B cell (primary cell): ENCODE data around the gene PIGH. TPM values are rescaled to one million over a fixed set of nuclear protein-coding genes. Genes with fewer than 3 reads are reported as not detected.

Source experiments
- ATAC-seq: fragments of 200-7000 bp; cut with Tn5 transposase; one replicate; pipeline ENCODE4 v1.10.0; 2021; ENCODE audit warnings: low read depth, mild to moderate bottlenecking, moderate number of reproducible peaks, moderate library complexity
- CTCF ChIA-PET: fragments of 350-600 bp; sonication (Branson Sonifier 250); formaldehyde crosslinking; loops from one replicate; lab custom pipeline; 2021; ENCODE audit warnings: antibody characterized with exemption, inconsistent platforms; lab: Charles Lee
- POLR2A ChIA-PET: fragments of 350-600 bp; sonication (Branson Sonifier 250); formaldehyde crosslinking; loops from one replicate; lab custom pipeline; 2021; ENCODE audit warnings: antibody characterized with exemption; lab: Charles Lee
- DNase-seq: peaks from one replicate; pipeline ENCODE4 v3.0.0; 2013
- H2AFZ ChIP-seq: 2 replicates; pipeline ENCODE4 v1.6.1; 2012; ENCODE audit warnings: mild to moderate bottlenecking, low read depth, low read length; ENCODE audit not compliant: insufficient read depth, poor library complexity, severe bottlenecking
- H3K27ac ChIP-seq, 2 donors: 1 replicate in 1 of 2; 2 replicates in 1 of 2; pipeline ENCODE4 v1.5.1; 2012 to 2013; ENCODE audit warnings: low read length in 2 of 2, mild to moderate bottlenecking in 2 of 2, moderate library complexity in 1 of 2
- H3K27me3 ChIP-seq, 4 experiments: fragments of 200-600 bp in 1 of 4; sonication (generic) in 1 of 4; replicated peaks in 1 of 4; 1 replicate in 2 of 4; 2 replicates in 2 of 4; pipeline versions ENCODE4 v1.6.1 to v1.7.0; 2013 to 2016; ENCODE audit warnings: low read length in 3 of 4, mild to moderate bottlenecking in 2 of 4, mixed read lengths in 1 of 4, moderate library complexity in 1 of 4; ENCODE audit not compliant: insufficient read depth in 4 of 4, control insufficient read depth in 3 of 4; ENCODE audit errors: control extremely low read depth in 1 of 4
- H3K36me3 ChIP-seq, 2 experiments: replicated peaks in 1 of 2; 1 replicate in 1 of 2; 2 replicates in 1 of 2; pipeline versions ENCODE4 v1.6.1 to v1.7.1; 2013; ENCODE audit warnings: low read length in 1 of 2; ENCODE audit not compliant: insufficient read depth in 2 of 2, control insufficient read depth in 1 of 2; ENCODE audit errors: control extremely low read depth in 1 of 2, extremely low read depth in 1 of 2
- H3K4me1 ChIP-seq, 2 donors: fragments of 200-600 bp in 1 of 2; sonication (generic) in 1 of 2; 1 replicate in 1 of 2; 2 replicates in 1 of 2; pipeline versions ENCODE4 v1.5.1 to v1.6.1; 2013 to 2017; ENCODE audit warnings: low read length in 2 of 2; ENCODE audit not compliant: control insufficient read depth in 2 of 2, insufficient read depth in 2 of 2
- H3K4me2 ChIP-seq: replicated peaks from 2 replicates; pipeline ENCODE3; 2012; ENCODE audit warnings: mild to moderate bottlenecking, low read depth, low read length; ENCODE audit not compliant: poor library complexity, severe bottlenecking
- H3K4me3 ChIP-seq, 5 experiments: fragments of 200-600 bp in 1 of 5; sonication (generic) in 1 of 5; 1 replicate in 3 of 5; 2 replicates in 2 of 5; pipeline versions ENCODE4 v1.5.1 to v1.7.0; 2011 to 2016; ENCODE audit warnings: low read length in 4 of 5, mild to moderate bottlenecking in 4 of 5, low read depth in 2 of 5, control low read depth in 1 of 5, moderate library complexity in 1 of 5; ENCODE audit not compliant: insufficient read depth in 1 of 5; ENCODE audit errors: control extremely low read depth in 1 of 5, extremely low read depth in 1 of 5
- H3K79me2 ChIP-seq: fragments of 200-600 bp; sonication (generic); one replicate; pipeline ENCODE4 v1.6.0; 2016; ENCODE audit warnings: low read length; ENCODE audit not compliant: control insufficient read depth, insufficient read depth
- H3K9ac ChIP-seq: fragments of 200-600 bp; sonication (generic); 2 replicates; pipeline ENCODE4 v1.6.1; 2017; ENCODE audit warnings: mild to moderate bottlenecking, low read length, moderate library complexity
- H3K9me3 ChIP-seq, 3 donors: one replicate each; pipeline versions ENCODE4 v1.6.1 to v1.7.1; 2013; ENCODE audit warnings: low read length in 2 of 3; ENCODE audit not compliant: control insufficient read depth in 2 of 3, insufficient read depth in 1 of 3; ENCODE audit errors: control extremely low read depth in 1 of 3
- H4K20me1 ChIP-seq: 2 replicates; pipeline ENCODE4 v1.6.0; 2012; ENCODE audit warnings: mild to moderate bottlenecking, low read length; ENCODE audit not compliant: insufficient read depth, control insufficient read depth, poor library complexity, severe bottlenecking
- H3K27ac Mint-ChIP-seq: one replicate; pipeline ENCODE4 v1.8.0; 2021; ENCODE audit warnings: mixed read lengths
- H3K27me3 Mint-ChIP-seq: one replicate; pipeline ENCODE4 v1.8.0; 2021; ENCODE audit warnings: mixed read lengths
- H3K4me1 Mint-ChIP-seq: one replicate; pipeline ENCODE4 v1.8.0; 2021; ENCODE audit warnings: mixed read lengths
- H3K4me3 Mint-ChIP-seq: one replicate; pipeline ENCODE4 v1.8.0; 2021; ENCODE audit warnings: mixed read lengths
- H3K9me3 Mint-ChIP-seq: one replicate; pipeline ENCODE4 v1.8.0; 2022; ENCODE audit warnings: mixed read lengths; ENCODE audit not compliant: insufficient read depth
- EZH2 ChIP-seq: IDR thresholded peaks from 2 replicates; pipeline ENCODE4 v1.6.1; 2012; ENCODE audit warnings: borderline replicate concordance, low read depth, mild to moderate bottlenecking, moderate library complexity, low read length; ENCODE audit not compliant: insufficient read depth, poor library complexity, severe bottlenecking
- WGBS: methylation state at CpG from one replicate; pipeline ENCODE4 v1.1.5; 2013; ENCODE audit warnings: missing lambda C conversion rate; ENCODE audit not compliant: insufficient coverage; 5-methylcytosine and 5-hydroxymethylcytosine counted together
- intact Hi-C: fragments of 100-400 bp; cut with micrococcal nuclease; formaldehyde crosslinking; loops from one replicate; pipeline ENCODE4 v1.10.0; 2022
- polyA plus RNA-seq: library from polyadenylated mRNA; depleted of rRNA; stranded (reverse); fragments of >200 nt; gene quantifications from 2 replicates; pipeline ENCODE4 v1.2.3, GENCODE V29; 2012
- total RNA-seq, 2 donors: library from RNA; stranded (reverse); fragments of 120-200 nt in 1 of 2; gene quantifications; 1 replicate in 1 of 2; 2 replicates in 1 of 2; pipeline versions ENCODE4 v1.2.3 to v1.2.4, GENCODE V29; 2013 to 2022
- TF ChIP-seq, protein P1 (sequence below): fragments of 200-600 bp; IDR thresholded peaks from one replicate; pipeline ENCODE4 v1.8.0; 2022; ENCODE audit warnings: antibody characterized with exemption, mild to moderate bottlenecking

The PIGH gene
- total and polyA plus RNA-seq, 2 donors (not counting 1 experiment from before 2014, with no cell fraction given): 26.7 to 48.0 TPM

DNA sequence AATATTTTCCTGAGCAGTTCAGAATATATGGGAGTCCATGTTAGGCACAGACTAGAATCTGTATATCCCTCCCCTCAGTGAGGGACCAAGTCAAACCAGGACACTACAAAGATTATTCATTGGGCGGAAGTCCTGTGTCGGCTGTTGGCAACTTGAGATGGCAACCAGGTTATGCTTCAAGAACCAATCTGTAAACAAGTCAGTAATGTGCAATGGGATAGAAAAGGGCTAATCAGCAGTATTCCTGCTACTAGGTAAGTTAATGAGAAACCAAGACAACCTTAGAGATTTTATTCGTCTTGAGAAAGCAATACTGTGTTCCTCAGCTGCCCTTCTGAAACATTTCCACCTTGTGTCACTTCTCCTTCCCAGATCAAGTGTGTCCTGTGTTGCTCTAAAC, 46.1 kb upstream of the PIGH start:
- ATAC-seq (no peak), DNase-seq (no peak)
- POLR2A ChIA-PET: no interaction called here
- Histone ChIP-seq H3K4me3 (no peak overlapping the region), H3K9me3 (no peaks in the 10 kb centered on the region), H3K9ac (no peak overlapping the region), H3K4me2 (no peak overlapping the region), H3K27me3 (no peaks in the 10 kb centered on the region), H2AFZ (no peak overlapping the region), H3K27ac (no peak overlapping the region), H4K20me1 (no peaks in the 10 kb centered on the region), H3K36me3 (peaks cover 6 to 30% of the 10 kb centered on the region in 2 experiments), H3K4me1 (no peaks in the 10 kb centered on the region), H3K79me2 (no peaks in the 10 kb centered on the region)
- TF ChIP-seq EZH2: no peak
- TF ChIP-seq, protein P1, sequence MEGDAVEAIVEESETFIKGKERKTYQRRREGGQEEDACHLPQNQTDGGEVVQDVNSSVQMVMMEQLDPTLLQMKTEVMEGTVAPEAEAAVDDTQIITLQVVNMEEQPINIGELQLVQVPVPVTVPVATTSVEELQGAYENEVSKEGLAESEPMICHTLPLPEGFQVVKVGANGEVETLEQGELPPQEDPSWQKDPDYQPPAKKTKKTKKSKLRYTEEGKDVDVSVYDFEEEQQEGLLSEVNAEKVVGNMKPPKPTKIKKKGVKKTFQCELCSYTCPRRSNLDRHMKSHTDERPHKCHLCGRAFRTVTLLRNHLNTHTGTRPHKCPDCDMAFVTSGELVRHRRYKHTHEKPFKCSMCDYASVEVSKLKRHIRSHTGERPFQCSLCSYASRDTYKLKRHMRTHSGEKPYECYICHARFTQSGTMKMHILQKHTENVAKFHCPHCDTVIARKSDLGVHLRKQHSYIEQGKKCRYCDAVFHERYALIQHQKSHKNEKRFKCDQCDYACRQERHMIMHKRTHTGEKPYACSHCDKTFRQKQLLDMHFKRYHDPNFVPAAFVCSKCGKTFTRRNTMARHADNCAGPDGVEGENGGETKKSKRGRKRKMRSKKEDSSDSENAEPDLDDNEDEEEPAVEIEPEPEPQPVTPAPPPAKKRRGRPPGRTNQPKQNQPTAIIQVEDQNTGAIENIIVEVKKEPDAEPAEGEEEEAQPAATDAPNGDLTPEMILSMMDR: no peak
- Mint-ChIP-seq H3K4me3 (no peak overlapping the region), H3K27me3 (no peaks in the 10 kb centered on the region), H3K4me1 (no peaks in the 10 kb centered on the region), H3K27ac (no peak overlapping the region), H3K9me3 (no peaks in the 10 kb centered on the region)
- CTCF ChIA-PET: no interaction called here
- 93% methylated on average over 3 of the region's 3 CpGs for WGBS
- intact Hi-C loops: no loop called here

DNA sequence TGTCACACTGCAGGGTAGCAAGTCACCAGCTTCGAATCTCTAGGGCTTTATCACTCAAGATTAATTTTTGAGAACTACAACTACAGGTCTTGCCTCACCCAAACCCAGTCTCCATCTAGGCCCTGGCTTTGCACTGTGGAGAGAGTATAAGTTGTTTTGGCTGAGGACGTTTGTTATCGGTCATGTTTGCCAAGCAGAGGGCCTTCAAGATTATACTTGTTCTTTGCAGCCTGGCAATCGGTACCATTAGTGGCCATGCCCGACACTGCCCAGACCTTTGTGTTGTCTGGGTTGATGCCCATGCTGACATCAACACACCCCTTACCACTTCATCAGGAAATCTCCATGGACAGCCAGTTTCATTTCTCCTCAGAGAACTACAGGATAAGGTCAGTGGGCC, 45.3 kb upstream of the PIGH start:
- H3K27me3 ChIP-seq: no peaks in the 10 kb centered on the region
- ChIA-PET CTCF (interaction anchor here (1.2 to 1.9 kb wide), 4 partner anchors 45 to 73 kb away, joined by 3 to 7 read pairs (median 3); partner anchors contain the start of gene PIGH), POLR2A (no interaction called here)
- H3K27ac Mint-ChIP-seq: no peak overlapping the region
- no peak overlapping the region for H3K4me3 Mint-ChIP-seq
- H3K36me3 ChIP-seq: peaks cover 3 to 23% of the 10 kb centered on the region in 2 experiments
- no peaks in the 10 kb centered on the region for H3K9me3 ChIP-seq
- H3K27me3 Mint-ChIP-seq: no peaks in the 10 kb centered on the region
- TF ChIP-seq, protein P1: no peak
- no peak for TF ChIP-seq EZH2
- H2AFZ ChIP-seq: no peak overlapping the region
- H3K79me2 ChIP-seq: no peaks in the 10 kb centered on the region
- H3K4me1 Mint-ChIP-seq: no peaks in the 10 kb centered on the region
- intact Hi-C loops: no loop called here
- H3K4me3 ChIP-seq: no peak overlapping the region
- 100% methylated on average over 4 of the region's 5 CpGs for WGBS
- no peaks in the 10 kb centered on the region for H3K4me1 ChIP-seq
- H3K4me2 ChIP-seq: no peak overlapping the region
- H3K27ac ChIP-seq: no peak overlapping the region
- no peak overlapping the region for H3K9ac ChIP-seq
- DNase-seq: no peak
- no peaks in the 10 kb centered on the region for H4K20me1 ChIP-seq
- no peak for ATAC-seq
- H3K9me3 Mint-ChIP-seq: no peaks in the 10 kb centered on the region
